ENCODE data around the gene C1orf226. TPM values are rescaled to one million over a fixed set of nuclear protein-coding genes. Genes with fewer than 3 reads are reported as not detected.

C1orf226 gene
- total and polyA plus RNA-seq, 9 of the 15 experiments (the other 6 are each of a cell fraction or from before 2014, with no cell fraction given): 0.10 to 1.4 (median 0.47) TPM

DNA sequence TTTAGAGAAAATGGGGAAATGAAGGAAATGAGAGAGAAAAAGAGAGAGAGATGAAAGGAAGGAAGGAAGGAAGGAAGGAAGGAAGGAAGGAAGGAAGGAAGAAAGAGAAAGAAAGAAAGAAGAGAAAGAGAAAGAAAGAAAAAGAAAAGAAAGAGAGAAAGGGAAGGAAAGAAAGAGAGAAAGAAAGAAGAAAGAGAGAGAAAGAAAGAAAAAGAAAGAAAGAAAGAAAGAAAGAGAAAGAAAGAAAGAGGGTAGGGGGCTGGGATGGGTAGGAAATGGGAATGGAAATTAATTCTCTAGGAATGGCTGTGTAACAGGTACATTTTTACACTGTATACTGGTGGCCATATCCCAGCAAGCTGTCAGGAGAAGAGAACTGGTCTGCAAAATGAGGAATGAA lies 34.7 kb downstream of the C1orf226 start (continued):
- no peak for TF ChIP-seq FOXJ2 (tag; IDR thresholded peaks at IDR 0.05)
- no peak for TF ChIP-seq ARNT (IDR thresholded peaks at IDR 0.05)
- no peak for TF ChIP-seq ZNF23 (CRISPR knock-in tag; IDR thresholded peaks at IDR 0.05)
- no peak for TF ChIP-seq ZNF695 (CRISPR knock-in tag; IDR thresholded peaks at IDR 0.05)
- no peak for TF ChIP-seq ZNF24 (IDR thresholded peaks at IDR 0.05)

DNA sequence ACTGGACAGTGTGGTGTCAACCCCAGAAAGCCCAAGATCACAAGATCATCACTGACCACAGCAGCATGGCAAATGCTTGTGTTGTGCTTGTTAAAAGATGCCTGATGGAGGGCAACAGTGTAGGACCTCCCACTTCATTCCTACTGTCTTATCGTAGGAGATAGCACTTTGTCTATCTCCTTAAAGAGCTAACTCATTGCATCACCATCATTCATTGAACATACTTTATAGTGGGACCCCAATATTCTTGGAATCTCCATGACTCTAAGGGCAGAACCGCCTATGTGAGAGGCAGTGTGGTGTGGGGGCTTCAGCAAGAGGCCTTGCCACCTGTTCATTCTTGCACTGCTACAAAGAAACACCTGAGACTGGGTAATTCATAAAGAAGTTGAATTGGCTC lies 35.4 kb downstream of the C1orf226 start:
- peak overlapping the region; percentile 49; the same call in 1 of the 2 replicates for H2AFZ ChIP-seq (ENCODE audit: low read depth, low read length)
- H3K4me1 ChIP-seq (replicated peaks in 1 of 2; ENCODE audit: control insufficient read depth in 2 of 2, insufficient read depth in 2 of 2, low read length in 2 of 2): peaks cover 18 to 59% of the 10 kb centered on the region in 2 experiments
- no peak overlapping the region for H3K4me3 ChIP-seq
- no peaks in the 10 kb centered on the region for H3K9me3 ChIP-seq (replicated peaks; ENCODE audit: control insufficient read depth, insufficient read depth, low read depth, low read length)
- no peaks in the 10 kb centered on the region for H3K9me1 ChIP-seq (ENCODE audit: control insufficient read depth, insufficient read depth, low read length)
- ATAC-seq (no peak), DNase-seq (ENCODE audit: extremely low read depth in 1 of 4, low spot score in 3 of 4) (no peak), FAIRE-seq (no peak)
- ChIA-PET CTCF (ENCODE audit: low intra/inter-chr PET ratio) (no interaction called here), POLR2A (no interaction called here)
- no peak overlapping the region for H3K27ac ChIP-seq (ENCODE audit: extremely low read depth, low read depth, low read length)
- 20% methylated on average over 2 of the region's 2 CpGs for WGBS (ENCODE audit: insufficient coverage, low coverage, missing lambda C conversion rate)
- no peaks in the 10 kb centered on the region for H4K20me1 ChIP-seq (replicated peaks; ENCODE audit: control insufficient read depth, insufficient read depth, low read length)
- BruUV-seq (replicated peaks): no TSS peak
- in situ Hi-C loops (cut with MboI) (no loop called here), intact Hi-C loops (cut with micrococcal nuclease) (no loop called here)
- H3K27me3 ChIP-seq (ENCODE audit: control insufficient read depth in 2 of 2, insufficient read depth in 2 of 2, low read length in 2 of 2): no peaks in the 10 kb centered on the region
- no peaks in the 10 kb centered on the region for H3K79me2 ChIP-seq (ENCODE audit: control insufficient read depth, insufficient read depth, low read length)
- TF ChIP-seq, protein P1, sequence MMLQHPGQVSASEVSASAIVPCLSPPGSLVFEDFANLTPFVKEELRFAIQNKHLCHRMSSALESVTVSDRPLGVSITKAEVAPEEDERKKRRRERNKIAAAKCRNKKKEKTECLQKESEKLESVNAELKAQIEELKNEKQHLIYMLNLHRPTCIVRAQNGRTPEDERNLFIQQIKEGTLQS (IDR thresholded peaks at IDR 0.05): peak; percentile 75
- TF ChIP-seq, protein P1 (CRISPR knock-in tag; conservative IDR thresholded peaks at IDR 0.05): no peak
- no peak for TF ChIP-seq ZNF175 (CRISPR knock-in tag; IDR thresholded peaks at IDR 0.05; ENCODE audit: low read depth)
- TF ChIP-seq ZBTB8A (IDR thresholded peaks at IDR 0.05; ENCODE audit: partially characterized antibody): no peak
- TF ChIP-seq CEBPG (CRISPR knock-in tag; IDR thresholded peaks at IDR 0.05): no peak
- TF ChIP-seq CEBPG (tag; conservative IDR thresholded peaks at IDR 0.05 in 1 of 2, IDR thresholded peaks at IDR 0.05 in 1 of 2): 0 out of 4 replicates have a peak, but pooled peaks of 1 of the 2 experiments have one; percentile 48
- peak; percentile 58 for TF ChIP-seq CEBPB (tag; IDR thresholded peaks at IDR 0.05)
- no peak for TF ChIP-seq SMARCA4 (IDR thresholded peaks at IDR 0.05)
- no peak for TF ChIP-seq RHOXF2B (CRISPR knock-in tag; conservative IDR thresholded peaks at IDR 0.05)
- H3K36me3 ChIP-seq (ENCODE audit: control insufficient read depth, insufficient read depth, low read length): no peaks in the 10 kb centered on the region
- no peak overlapping the region for H3K9ac ChIP-seq (ENCODE audit: insufficient read depth in 1 of 2, low read depth in 2 of 2, low read length in 2 of 2)
- peak overlapping the region; percentile 8; the same call in 1 of the 2 replicates for H3K4me2 ChIP-seq (ENCODE audit: insufficient read depth, low read length)
